ENCODE measurements around the gene PGF. TPM values are rescaled to one million over a fixed set of nuclear protein-coding genes. Genes with fewer than 3 reads are reported as not detected.
"Not testable (repeated sequence)": the region's sequence is repeated elsewhere in the genome, so short reads cannot be mapped to it uniquely, and the experiment has no call there.

Gene PGF
- total RNA-seq (2014; rRNA removed; shearing (Covaris generic)) = 2.2 and 8.8 TPM in 2 replicates

GRCh38 chr14:74955229-74956026 lies at the start of gene PGF:
Gene PGF (minus strand): TSS chr14:74955597. CDS start chr14:74955242, 355 bp downstream.
- DNase-seq (ENCODE audit: low spot score) = no peak

DNA sequence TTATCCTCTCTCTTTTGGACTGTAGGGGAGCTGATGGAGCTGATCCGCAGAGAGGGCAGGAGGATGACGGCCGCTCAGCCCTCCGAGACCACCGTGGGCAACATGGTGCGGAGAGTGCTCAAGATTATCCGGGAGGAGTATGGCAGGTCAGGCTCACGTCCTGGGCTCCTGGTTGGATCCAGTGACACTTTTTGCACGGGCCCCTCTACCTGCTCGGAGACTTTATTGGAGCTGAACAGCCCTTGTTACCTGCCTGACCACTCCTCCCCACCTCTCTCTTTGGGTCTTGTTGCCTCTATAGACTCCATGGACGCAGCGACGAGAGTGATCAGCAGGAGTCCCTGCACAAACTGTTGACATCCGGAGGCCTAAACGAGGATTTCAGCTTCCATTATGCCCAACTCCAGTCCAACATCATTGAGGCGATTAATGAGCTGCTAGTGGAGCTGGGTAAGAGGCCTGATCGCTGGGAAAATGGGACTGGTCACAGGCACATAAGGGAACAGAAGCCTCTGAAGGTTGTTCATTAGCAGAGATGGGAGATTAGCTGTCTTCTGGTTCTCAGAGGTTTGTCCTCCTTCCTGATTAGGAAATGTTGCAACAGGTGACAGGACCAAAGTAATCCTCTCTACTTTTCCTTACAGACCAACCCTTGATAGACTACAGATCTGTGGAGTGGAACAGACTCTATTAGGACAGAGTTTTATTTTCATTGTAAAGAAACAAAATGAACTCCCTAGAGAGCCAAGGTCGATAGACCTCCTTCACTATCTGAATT lies 48.0 kb upstream of the PGF start:
- no peak for DNase-seq (ENCODE audit: low spot score)

DNA sequence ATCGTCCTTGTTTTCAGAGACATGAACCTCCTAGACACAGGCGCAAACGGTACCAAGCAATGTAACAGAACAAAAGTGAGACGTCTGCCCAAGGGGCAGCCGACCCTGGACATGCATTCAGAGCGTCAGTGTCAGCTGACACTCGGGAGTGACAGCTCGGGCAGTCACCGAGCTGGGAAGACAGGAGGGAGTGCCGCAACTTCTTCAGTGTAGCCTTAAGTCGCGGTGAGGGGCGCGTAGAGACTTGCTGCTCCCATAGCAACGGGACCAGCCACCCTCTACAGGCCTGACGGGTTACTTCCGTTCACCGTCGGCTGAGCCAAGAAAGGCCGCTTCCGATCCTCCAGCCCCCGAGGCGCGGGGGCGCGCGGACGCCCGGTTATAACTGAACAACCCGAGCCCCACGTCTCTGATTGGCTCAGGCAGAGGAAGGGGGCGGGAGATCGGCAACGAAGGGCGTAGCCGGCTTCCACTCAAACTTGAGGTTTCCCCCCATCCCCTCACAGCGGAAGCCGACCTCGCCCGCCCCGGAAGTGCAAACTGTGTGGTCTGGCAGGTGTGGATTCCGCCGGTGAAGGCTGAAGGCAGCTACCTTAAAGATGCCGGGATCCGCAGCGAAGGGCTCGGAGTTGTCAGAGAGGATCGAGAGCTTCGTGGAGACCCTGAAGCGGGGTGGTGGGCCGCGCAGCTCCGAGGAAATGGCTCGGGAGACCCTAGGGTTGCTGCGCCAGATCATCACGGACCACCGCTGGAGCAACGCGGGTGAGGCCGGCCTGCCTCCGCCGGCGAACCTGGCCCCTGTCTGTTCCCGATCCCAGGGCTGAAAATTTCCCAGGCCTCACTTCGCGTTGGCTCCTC lies 47.2 kb upstream of the PGF start, which contains the start of gene EIF2B2:
TSS of gene EIF2B2 (plus strand) at position 530 of the 858 bp plus-strand sequence. CDS start at position 600, 70 bp downstream.
- peak; percentile 89 for DNase-seq (ENCODE audit: low spot score)

DNA sequence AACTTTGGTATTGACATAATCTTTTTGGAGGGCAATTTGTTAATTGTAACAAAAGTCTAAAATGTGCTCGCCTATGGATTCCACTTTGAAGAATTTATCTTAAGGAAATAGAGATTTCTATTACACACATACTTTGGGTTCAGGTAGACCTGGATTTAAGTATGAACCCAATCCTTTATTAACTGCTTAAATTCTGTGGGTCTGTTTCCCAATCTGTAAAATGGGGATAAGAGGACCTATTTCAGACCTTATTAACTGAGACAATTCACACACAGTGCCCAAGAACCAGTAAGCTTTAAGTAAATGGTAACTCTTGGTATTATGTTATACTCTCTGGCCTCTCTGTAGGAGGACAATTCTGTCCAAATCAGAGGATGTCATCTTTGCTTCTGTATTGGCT lies 46.5 kb upstream of the PGF start:
- no peak for DNase-seq (ENCODE audit: low spot score)

GRCh38 chr14:75001261-75001660 lies 45.9 kb upstream of the PGF start:
- no peak for DNase-seq (ENCODE audit: low spot score)

DNA sequence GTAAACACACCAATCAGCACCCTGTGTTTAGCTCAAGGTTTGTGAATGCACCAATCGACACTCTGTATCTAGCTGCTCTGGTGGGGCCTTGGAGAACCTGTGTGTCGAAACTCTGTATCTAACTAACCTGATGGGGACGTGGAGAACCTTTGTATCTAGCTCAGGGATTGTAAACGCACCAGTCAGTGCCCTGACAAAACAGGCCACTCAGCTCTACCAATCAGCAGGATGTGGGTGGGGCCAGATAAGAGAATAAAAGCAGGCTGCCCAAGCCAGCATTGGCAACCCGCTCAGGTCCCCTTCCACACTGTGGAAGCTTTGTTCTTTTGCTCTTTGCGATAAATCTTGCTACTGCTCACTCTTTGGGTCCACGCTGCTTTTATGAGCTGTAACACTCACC lies 40.4 kb upstream of the PGF start:
- not testable (repeated sequence) for DNase-seq (ENCODE audit: low spot score)

DNA sequence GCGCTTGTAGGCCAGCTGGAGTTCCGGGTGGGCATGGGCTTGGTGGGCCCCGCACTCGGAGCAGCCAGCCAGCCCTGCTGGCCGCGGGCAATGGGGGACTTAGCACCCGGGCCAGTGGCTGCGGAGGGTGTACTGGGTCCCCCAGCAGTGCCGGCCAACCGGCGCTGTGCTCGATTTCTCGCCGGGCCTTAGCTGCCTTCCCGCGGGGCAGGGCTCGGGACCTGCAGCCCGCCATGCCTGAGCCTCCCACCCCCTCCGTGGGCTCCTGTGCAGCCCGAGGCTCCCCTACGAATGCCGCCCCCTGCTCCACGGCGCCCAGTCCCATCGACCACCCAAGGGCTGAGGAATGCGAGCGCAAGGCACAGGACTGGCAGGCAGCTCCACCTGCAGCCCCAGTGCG lies 38.8 kb upstream of the PGF start:
- DNase-seq (ENCODE audit: low spot score) = not testable (repeated sequence)

DNA sequence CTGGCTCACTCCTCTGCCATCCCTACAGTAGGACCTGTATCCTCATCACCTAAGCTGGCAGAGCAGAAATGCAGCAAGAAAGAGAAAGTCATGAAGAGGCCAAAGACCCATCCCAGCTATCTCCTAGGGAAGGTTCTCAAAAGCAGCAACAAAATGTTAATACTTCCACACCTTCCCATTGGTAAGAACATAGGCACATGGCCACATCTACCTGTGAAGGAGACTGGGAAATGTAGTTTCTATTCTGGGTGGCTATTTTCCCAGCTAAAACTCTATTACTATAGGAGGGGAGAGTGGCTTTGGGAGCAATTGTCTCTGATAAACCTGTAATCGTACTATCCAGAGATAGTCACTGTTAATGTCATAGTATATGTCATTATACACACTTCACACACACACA lies 33.6 kb upstream of the PGF start:
- DNase-seq (ENCODE audit: low spot score) = no peak

DNA sequence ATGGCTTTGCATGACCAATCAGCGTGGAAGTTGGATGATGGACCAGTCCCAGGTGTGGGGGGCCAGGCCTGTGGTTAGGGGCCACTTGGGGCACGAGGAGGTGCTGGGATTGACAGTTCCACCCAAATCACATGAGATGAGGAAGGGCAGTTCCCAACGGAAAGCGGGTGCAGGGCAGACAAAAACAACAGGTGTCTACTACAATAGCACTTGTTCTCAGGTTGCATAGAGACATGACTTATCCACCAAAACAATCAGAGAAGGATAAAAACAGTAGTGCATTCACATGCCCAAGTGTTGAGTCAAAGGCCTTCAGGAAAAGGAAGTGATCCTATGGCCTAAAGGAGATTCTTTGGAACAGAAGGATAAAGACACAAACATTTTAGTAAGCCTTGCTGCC lies 32.7 kb upstream of the PGF start:
- DNase-seq (ENCODE audit: low spot score) = peak; percentile 62

- no peak for DNase-seq (ENCODE audit: low spot score)
Measured at GRCh38 chr14:74985806-74986205, 30.4 kb upstream of the PGF start.

- no peak for DNase-seq (ENCODE audit: low spot score)
Measured at GRCh38 chr14:74985028-74985310, 29.6 kb upstream of the PGF start.

GRCh38 chr14:74984236-74985027 lies 29.0 kb upstream of the PGF start:
- DNase-seq (ENCODE audit: low spot score) = no peak

DNA sequence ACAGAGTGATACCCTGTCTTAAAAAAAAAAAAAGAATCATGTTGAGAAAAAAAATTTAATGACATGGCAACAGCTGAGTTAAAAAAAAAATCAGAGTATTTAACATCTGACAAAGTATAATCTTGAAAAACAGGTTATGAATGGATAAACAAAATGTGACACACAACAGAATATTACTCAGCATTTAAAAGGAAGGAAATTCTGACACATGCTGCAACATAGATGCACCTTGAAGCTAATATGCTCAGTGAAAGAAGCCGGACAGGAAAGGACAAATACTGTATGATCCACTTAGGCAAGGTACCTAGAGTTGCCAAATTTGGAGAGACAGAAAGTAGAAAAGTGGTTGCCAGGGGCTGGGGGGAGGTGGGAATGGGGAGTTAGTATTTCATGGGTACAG lies 27.9 kb upstream of the PGF start:
- DNase-seq (ENCODE audit: low spot score) = no peak

- DNase-seq (ENCODE audit: low spot score) = no peak
Measured at GRCh38 chr14:74982661-74983060, 27.3 kb upstream of the PGF start.

DNA sequence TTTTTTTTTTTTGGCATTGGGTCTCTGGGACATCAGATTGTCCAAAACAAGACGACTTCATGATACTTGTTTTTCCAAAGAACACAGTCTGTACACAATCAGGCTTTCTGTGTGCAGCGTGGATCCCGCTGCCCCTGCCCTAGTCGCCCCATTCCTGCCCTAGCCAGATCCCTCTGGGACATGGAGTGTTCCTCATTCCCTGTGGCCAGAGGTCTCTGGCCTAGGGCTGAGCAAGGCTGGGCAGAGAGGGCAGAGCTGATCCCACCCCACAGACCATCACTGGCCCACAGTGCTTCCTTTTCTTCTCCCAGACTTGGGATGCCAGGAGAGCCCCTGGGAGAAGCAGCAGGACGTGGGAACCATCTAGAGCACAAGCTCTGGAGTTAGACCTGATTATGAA lies 26.4 kb upstream of the PGF start:
- no peak for DNase-seq (ENCODE audit: low spot score)

GRCh38 chr14:74981462-74981782 lies 26.0 kb upstream of the PGF start:
- DNase-seq (ENCODE audit: low spot score) = no peak

DNA sequence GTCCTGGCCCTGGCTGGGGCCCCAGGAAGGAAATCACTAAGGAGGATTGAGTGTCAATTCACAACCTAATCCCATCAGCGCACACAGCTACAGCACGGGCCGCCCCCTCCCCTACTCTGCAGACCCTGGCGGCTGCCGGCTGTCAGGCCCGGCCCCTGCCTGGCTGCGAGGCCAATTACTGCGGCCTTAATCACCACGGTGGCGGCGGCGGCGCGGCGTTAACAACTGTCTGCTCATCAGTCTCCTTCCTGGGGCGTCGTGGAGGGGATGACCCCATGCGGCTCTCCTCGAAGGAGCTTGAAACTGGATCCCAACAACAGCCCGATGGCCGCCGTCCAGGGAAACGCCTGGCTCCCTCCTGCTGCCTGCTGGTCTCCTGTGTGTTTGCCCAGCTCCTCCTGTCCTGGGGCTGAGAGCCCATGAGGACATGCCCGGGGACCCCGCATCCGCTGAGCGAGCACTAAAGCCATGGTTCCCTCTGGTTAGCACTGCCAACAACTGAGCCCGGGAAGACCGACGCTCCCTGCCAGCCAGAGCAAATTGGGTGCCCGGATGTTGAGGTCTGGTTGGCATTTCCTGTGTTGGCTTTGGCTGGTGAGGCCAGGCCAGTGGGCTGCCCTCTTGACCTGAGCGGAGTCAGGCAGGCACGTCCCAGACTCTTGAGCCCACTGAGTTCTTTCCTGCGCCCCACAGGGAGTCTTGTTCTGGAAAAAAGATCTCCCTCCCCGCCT lies 25.5 kb upstream of the PGF start:
- peak; percentile 86 for DNase-seq (ENCODE audit: low spot score)

DNA sequence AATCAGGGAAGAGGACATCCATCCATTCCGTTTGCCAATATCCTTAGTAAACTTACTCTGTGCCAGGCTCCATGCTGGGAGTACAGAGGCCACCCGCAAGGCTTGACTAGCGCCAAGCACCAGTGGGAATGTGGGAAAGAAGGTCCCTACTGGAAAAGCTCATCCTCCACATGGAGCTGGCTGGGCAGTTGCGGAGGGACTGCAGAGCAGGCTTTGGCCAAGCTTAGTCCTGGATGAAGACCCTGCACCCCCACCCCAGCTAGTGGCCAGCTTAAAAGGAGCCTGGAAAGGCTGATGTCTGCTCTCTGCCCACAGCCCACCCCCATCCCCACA lies 25.0 kb upstream of the PGF start:
- DNase-seq (ENCODE audit: low spot score) = no peak

- DNase-seq (ENCODE audit: low spot score) = no peak
Measured at GRCh38 chr14:74979442-74980397, 24.3 kb upstream of the PGF start.

GRCh38 chr14:74979029-74979428 lies 23.6 kb upstream of the PGF start:
- DNase-seq (ENCODE audit: low spot score) = no peak
